GM23338 (cell line): ENCODE data around the gene NDC80. TPM values are rescaled to one million over a fixed set of nuclear protein-coding genes. Genes with fewer than 3 reads are reported as not detected.

Experiments used
- ATAC-seq: fragments of 200-7000 bp; cut with Tn5 transposase; 3 replicates; pipeline ENCODE4 v1.9.1; 2020
- DNase-seq: peaks from one replicate; pipeline ENCODE4 v3.0.0-alpha.2; 2015; ENCODE audit warnings: low spot score
- H2AFZ ChIP-seq: fragments of 200-600 bp; sonication (generic); 2 replicates; pipeline ENCODE4 v1.8.0; 2016; ENCODE audit warnings: antibody characterized with exemption, mild to moderate bottlenecking, moderate library complexity
- H3F3A ChIP-seq: fragments of 200-600 bp; sonication (generic); replicated peaks from 2 replicates; pipeline ENCODE4 v1.8.0; 2017; ENCODE audit warnings: antibody characterized with exemption, mixed run types, low read depth
- H3K27ac ChIP-seq: fragments of 200-600 bp; sonication (generic); 2 replicates; pipeline ENCODE4 v1.6.1; 2016; ENCODE audit warnings: low read depth
- H3K27me3 ChIP-seq: fragments of 200-600 bp; sonication (generic); 2 replicates; pipeline ENCODE4 v1.8.0; 2016; ENCODE audit warnings: mild to moderate bottlenecking, mixed run types, moderate library complexity; ENCODE audit not compliant: insufficient read depth
- H3K36me3 ChIP-seq: fragments of 200-600 bp; sonication (generic); 2 replicates; pipeline ENCODE4 v1.8.0; 2016; ENCODE audit warnings: mild to moderate bottlenecking; ENCODE audit not compliant: insufficient read depth
- H3K4me1 ChIP-seq: fragments of 200-600 bp; sonication (generic); 2 replicates; pipeline ENCODE4 v1.8.0; 2016; ENCODE audit warnings: mild to moderate bottlenecking, moderate library complexity; ENCODE audit not compliant: insufficient read depth
- H3K4me2 ChIP-seq: fragments of 200-600 bp; sonication (generic); 2 replicates; pipeline ENCODE4 v1.7.1; 2017; ENCODE audit warnings: mixed run types
- H3K4me3 ChIP-seq: fragments of 200-600 bp; sonication (generic); 2 replicates; pipeline ENCODE4 v1.6.1; 2016; ENCODE audit warnings: mixed run types
- H3K79me2 ChIP-seq: fragments of 200-600 bp; sonication (generic); replicated peaks from 2 replicates; pipeline ENCODE4 v1.8.0; 2017; ENCODE audit warnings: mild to moderate bottlenecking; ENCODE audit not compliant: insufficient read depth
- H3K9me2 ChIP-seq: fragments of 200-600 bp; sonication (generic); 2 replicates; pipeline ENCODE4 v1.8.0; 2017; ENCODE audit not compliant: insufficient read depth
- H4K20me1 ChIP-seq: fragments of 200-600 bp; sonication (generic); replicated peaks from 2 replicates; pipeline ENCODE4 v1.8.0; 2017; ENCODE audit warnings: mild to moderate bottlenecking; ENCODE audit not compliant: insufficient read depth
- H3K27ac Mint-ChIP-seq: 2 replicates; pipeline ENCODE4 v1.8.0; 2020; ENCODE audit warnings: inconsistent platforms, mild to moderate bottlenecking, moderate library complexity, mixed read lengths
- H3K27me3 Mint-ChIP-seq: 3 replicates; pipeline ENCODE4 v1.8.0; 2022; ENCODE audit warnings: low read depth, mild to moderate bottlenecking, moderate library complexity, mixed read lengths, inconsistent platforms; ENCODE audit not compliant: insufficient read depth, poor library complexity
- H3K36me3 Mint-ChIP-seq: 3 replicates; pipeline ENCODE4 v1.8.0; 2021; ENCODE audit warnings: low read depth, mild to moderate bottlenecking, inconsistent platforms, moderate library complexity, mixed read lengths
- H3K4me1 Mint-ChIP-seq: 3 replicates; pipeline ENCODE4 v1.8.0; 2020; ENCODE audit warnings: mild to moderate bottlenecking, inconsistent platforms, mixed read lengths
- H3K4me3 Mint-ChIP-seq: 3 replicates; pipeline ENCODE4 v1.8.0; 2021; ENCODE audit warnings: moderate library complexity, mild to moderate bottlenecking, inconsistent platforms, mixed read lengths
- H3K9me3 Mint-ChIP-seq: 3 replicates; pipeline ENCODE4 v1.8.0; 2020; ENCODE audit warnings: moderate library complexity, mild to moderate bottlenecking, inconsistent platforms, mixed read lengths
- CREB1 ChIP-seq: fragments of 250-450 bp; sonication (Bioruptor Pico); IDR thresholded peaks from 2 replicates; pipeline ENCODE4 v1.5.0; 2020; ENCODE audit warnings: low read depth, mild to moderate bottlenecking, moderate library complexity
- EZH2 ChIP-seq: fragments of 200-600 bp; sonication (generic); IDR thresholded peaks from one replicate; pipeline ENCODE4 v1.8.0; 2017; ENCODE audit warnings: antibody characterized with exemption, mild to moderate bottlenecking, low read depth; ENCODE audit not compliant: unreplicated experiment
- EZH2phosphoT487 ChIP-seq: fragments of 200-600 bp; sonication (generic); IDR thresholded peaks from one replicate; pipeline ENCODE4 v1.8.1; 2018; ENCODE audit warnings: antibody characterized with exemption; ENCODE audit not compliant: unreplicated experiment
- JUNB ChIP-seq: IDR thresholded peaks from one replicate; pipeline ENCODE4 v1.6.1; 2016; ENCODE audit warnings: antibody characterized with exemption; ENCODE audit not compliant: unreplicated experiment
- NANOG ChIP-seq: IDR thresholded peaks from 2 replicates; pipeline ENCODE4 v1.6.1; 2016; ENCODE audit warnings: antibody characterized with exemption, borderline replicate concordance
- POLR2AphosphoS5 ChIP-seq: IDR thresholded peaks from 2 replicates; pipeline ENCODE4 v1.6.1; 2016; ENCODE audit warnings: antibody characterized with exemption, low read depth
- REST ChIP-seq: IDR thresholded peaks from one replicate; pipeline ENCODE4 v1.6.1; 2018; ENCODE audit warnings: antibody characterized with exemption; ENCODE audit not compliant: unreplicated experiment
- ZNF114 ChIP-seq: fragments of 250-450 bp; sonication (Bioruptor Pico); IDR thresholded peaks from 2 replicates; pipeline ENCODE4 v1.5.0; 2020; ENCODE audit warnings: mild to moderate bottlenecking, moderate library complexity
- ZNF331 ChIP-seq: fragments of 250-450 bp; sonication (Bioruptor Pico); IDR thresholded peaks from 2 replicates; pipeline ENCODE4 v1.5.0; 2020; ENCODE audit warnings: low read depth, mild to moderate bottlenecking, moderate library complexity
- ZNF462 ChIP-seq: fragments of 250-450 bp; sonication (Bioruptor Pico); IDR thresholded peaks from 2 replicates; pipeline ENCODE4 v1.5.0; 2020; ENCODE audit warnings: mild to moderate bottlenecking, moderate library complexity
- polyA plus RNA-seq: library from polyadenylated mRNA; unstranded; fragments of >200 nt; fragmentation: Nextera tagmentation; extraction: Ambion mirVana; gene quantifications from 2 replicates; pipeline ENCODE4 v1.2.1, GENCODE V29; 2016
- total RNA-seq: library from RNA; depleted of rRNA; stranded (reverse); fragments of >200 nt; shearing (Covaris generic); gene quantifications from 2 replicates; pipeline ENCODE4 v1.2.3, GENCODE V29; 2014
- TF ChIP-seq, protein P1 (sequence below), 2 experiments: fragments of 200-600 bp in 1 of 2; sonication (generic) in 1 of 2; conservative IDR thresholded peaks; 2 replicates each; pipeline versions ENCODE4 v1.5.1 to v1.6.1; 2016 to 2017; ENCODE audit warnings: antibody characterized with exemption in 2 of 2, low read depth in 2 of 2, mild to moderate bottlenecking in 2 of 2, moderate library complexity in 1 of 2

NDC80 gene
- total and polyA plus RNA-seq, 2 experiments from 2014 or later: 36.6 to 58.4 TPM

GRCh38 chr18:2625217-2625616 lies 53.9 kb downstream of the NDC80 start (continued):
- TF ChIP-seq ZNF462 (CRISPR knock-in tag): no peak
- TF ChIP-seq POLR2AphosphoS5: no peak
- no peak for TF ChIP-seq ZNF114
- TF ChIP-seq, protein P1, sequence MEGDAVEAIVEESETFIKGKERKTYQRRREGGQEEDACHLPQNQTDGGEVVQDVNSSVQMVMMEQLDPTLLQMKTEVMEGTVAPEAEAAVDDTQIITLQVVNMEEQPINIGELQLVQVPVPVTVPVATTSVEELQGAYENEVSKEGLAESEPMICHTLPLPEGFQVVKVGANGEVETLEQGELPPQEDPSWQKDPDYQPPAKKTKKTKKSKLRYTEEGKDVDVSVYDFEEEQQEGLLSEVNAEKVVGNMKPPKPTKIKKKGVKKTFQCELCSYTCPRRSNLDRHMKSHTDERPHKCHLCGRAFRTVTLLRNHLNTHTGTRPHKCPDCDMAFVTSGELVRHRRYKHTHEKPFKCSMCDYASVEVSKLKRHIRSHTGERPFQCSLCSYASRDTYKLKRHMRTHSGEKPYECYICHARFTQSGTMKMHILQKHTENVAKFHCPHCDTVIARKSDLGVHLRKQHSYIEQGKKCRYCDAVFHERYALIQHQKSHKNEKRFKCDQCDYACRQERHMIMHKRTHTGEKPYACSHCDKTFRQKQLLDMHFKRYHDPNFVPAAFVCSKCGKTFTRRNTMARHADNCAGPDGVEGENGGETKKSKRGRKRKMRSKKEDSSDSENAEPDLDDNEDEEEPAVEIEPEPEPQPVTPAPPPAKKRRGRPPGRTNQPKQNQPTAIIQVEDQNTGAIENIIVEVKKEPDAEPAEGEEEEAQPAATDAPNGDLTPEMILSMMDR (conservative IDR thresholded peaks at IDR 0.05; ENCODE audit: low read depth in 2 of 2): no peak
- TF ChIP-seq JUNB: no peak
- no peak for TF ChIP-seq ZNF331 (CRISPR knock-in tag)

DNA sequence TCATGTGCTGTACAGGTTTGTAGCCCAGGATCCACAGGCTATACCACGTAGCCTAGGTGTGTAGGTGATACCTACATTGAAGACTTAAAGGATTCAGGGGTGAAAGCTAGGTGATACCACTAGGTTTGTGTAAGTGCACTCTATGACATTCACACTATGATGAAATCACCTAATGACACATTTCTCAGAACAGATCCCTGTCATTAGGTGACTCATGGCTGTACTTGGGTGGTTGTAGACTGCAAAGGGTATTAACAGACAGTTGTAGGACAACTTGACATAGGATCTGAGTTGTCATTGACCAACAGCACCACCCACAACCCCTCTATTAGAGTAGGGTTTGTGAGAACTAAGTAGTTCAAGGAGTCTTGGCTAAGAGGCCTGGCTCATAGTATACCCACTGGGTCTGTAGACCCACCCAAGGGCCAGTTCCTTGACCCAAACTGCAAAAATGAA lies 56.5 kb downstream of the NDC80 start:
- no peak overlapping the region for H3K4me3 ChIP-seq
- Mint-ChIP-seq H3K27ac (no peak overlapping the region), H3K4me1 (no peaks in the 10 kb centered on the region), H3K4me3 (no peak overlapping the region), H3K27me3 (peaks cover 6% of the 10 kb centered on the region), H3K36me3 (no peaks in the 10 kb centered on the region), H3K9me3 (peaks cover 3% of the 10 kb centered on the region; the same call in 1 of the 3 replicates)
- H3K27me3 ChIP-seq: no peaks in the 10 kb centered on the region
- DNase-seq: no peak
- no peaks in the 10 kb centered on the region for H3K4me1 ChIP-seq
- ATAC-seq: no peak
- H3F3A ChIP-seq: no peaks in the 10 kb centered on the region
- no peak overlapping the region for H2AFZ ChIP-seq
- H3K36me3 ChIP-seq: no peaks in the 10 kb centered on the region
- H3K79me2 ChIP-seq: no peaks in the 10 kb centered on the region
- H3K27ac ChIP-seq: no peak overlapping the region
- H4K20me1 ChIP-seq: no peaks in the 10 kb centered on the region
- no peak overlapping the region for H3K4me2 ChIP-seq
- peaks cover 15% of the 10 kb centered on the region; the same call in 1 of the 2 replicates for H3K9me2 ChIP-seq
- no peak for TF ChIP-seq REST
- TF ChIP-seq, protein P1 (conservative IDR thresholded peaks at IDR 0.05; ENCODE audit: low read depth in 2 of 2): no peak
- no peak for TF ChIP-seq JUNB
- TF ChIP-seq EZH2: no peak
- no peak for TF ChIP-seq POLR2AphosphoS5
- TF ChIP-seq ZNF331 (CRISPR knock-in tag): no peak
- TF ChIP-seq NANOG: no peak
- no peak for TF ChIP-seq EZH2phosphoT487
- no peak for TF ChIP-seq CREB1 (CRISPR knock-in tag)
